H9 (cell line): ENCODE data around the gene ECSCR. TPM values are rescaled to one million over a fixed set of nuclear protein-coding genes. Genes with fewer than 3 reads are reported as not detected.

ENCODE experiments used
- DNase-seq: peaks from one replicate; pipeline ENCODE4 v3.0.0-alpha.2; 2017
- H2AFZ ChIP-seq: one replicate; pipeline ENCODE4 v1.6.1; 2013; ENCODE audit warnings: mild to moderate bottlenecking, low read length, control low read depth, moderate library complexity
- H2AK5ac ChIP-seq: 2 replicates; pipeline ENCODE4 v1.6.1; 2013; ENCODE audit warnings: low read length, control low read depth, mixed read lengths; ENCODE audit not compliant: insufficient read length
- H2BK120ac ChIP-seq: one replicate; pipeline ENCODE4 v1.6.1; 2013; ENCODE audit warnings: low read depth, mild to moderate bottlenecking, low read length, control low read depth, inconsistent platforms; ENCODE audit not compliant: poor library complexity, severe bottlenecking
- H2BK12ac ChIP-seq: 2 replicates; pipeline ENCODE4 v1.6.1; 2013; ENCODE audit warnings: low read length, control low read depth, mixed read lengths, low read depth; ENCODE audit not compliant: insufficient read length
- H2BK15ac ChIP-seq: 2 replicates; pipeline ENCODE4 v1.6.1; 2013; ENCODE audit warnings: low read depth, low read length, control low read depth
- H2BK20ac ChIP-seq: one replicate; pipeline ENCODE4 v1.6.1; 2013; ENCODE audit warnings: low read depth, mild to moderate bottlenecking, low read length, control low read depth, inconsistent platforms; ENCODE audit not compliant: poor library complexity, severe bottlenecking
- H2BK5ac ChIP-seq: 2 replicates; pipeline ENCODE4 v1.6.1; 2013; ENCODE audit warnings: low read length, control low read depth, mixed read lengths; ENCODE audit not compliant: insufficient read length
- H3K14ac ChIP-seq: 2 replicates; pipeline ENCODE4 v1.6.1; 2013; ENCODE audit warnings: low read length, control low read depth; ENCODE audit not compliant: insufficient read depth
- H3K18ac ChIP-seq: 2 replicates; pipeline ENCODE4 v1.6.1; 2013; ENCODE audit warnings: low read depth, mild to moderate bottlenecking, mixed read lengths, low read length, control low read depth; ENCODE audit not compliant: insufficient read length
- H3K23ac ChIP-seq: 2 replicates; pipeline ENCODE4 v1.6.1; 2013; ENCODE audit warnings: low read length, control low read depth, mixed read lengths, low read depth; ENCODE audit not compliant: insufficient read length
- H3K23me2 ChIP-seq: 2 replicates; pipeline ENCODE4 v1.6.1; 2013; ENCODE audit warnings: low read depth, mild to moderate bottlenecking, mixed read lengths, low read length, control low read depth; ENCODE audit not compliant: insufficient read length, poor library complexity, severe bottlenecking
- H3K27ac ChIP-seq: 2 replicates; pipeline ENCODE4 v1.5.1; 2013; ENCODE audit warnings: low read length, control low read depth, mixed read lengths, low read depth; ENCODE audit not compliant: insufficient read length
- H3K27me3 ChIP-seq: 2 replicates; pipeline ENCODE4 v1.6.1; 2013; ENCODE audit warnings: low read length, control low read depth, inconsistent platforms; ENCODE audit not compliant: insufficient read depth
- H3K4ac ChIP-seq: 2 replicates; pipeline ENCODE4 v1.6.1; 2013; ENCODE audit warnings: low read depth, mild to moderate bottlenecking, control low read depth, inconsistent platforms, low read length, moderate library complexity
- H3K4me1 ChIP-seq: 2 replicates; pipeline ENCODE4 v1.6.1; 2013; ENCODE audit warnings: low read length, control low read depth, inconsistent platforms; ENCODE audit not compliant: insufficient read depth
- H3K4me2 ChIP-seq: 2 replicates; pipeline ENCODE4 v1.6.1; 2013; ENCODE audit warnings: low read length, control low read depth, mixed read lengths; ENCODE audit not compliant: insufficient read length, insufficient read depth
- H3K56ac ChIP-seq: 2 replicates; pipeline ENCODE4 v1.6.1; 2013; ENCODE audit warnings: low read depth, mild to moderate bottlenecking, mixed read lengths, low read length, control low read depth; ENCODE audit not compliant: insufficient read length
- H3K79me1 ChIP-seq: 2 replicates; pipeline ENCODE4 v1.6.1; 2013; ENCODE audit warnings: low read depth, mild to moderate bottlenecking, moderate library complexity, low read length, control low read depth, inconsistent platforms; ENCODE audit not compliant: insufficient read depth, poor library complexity, severe bottlenecking
- H3K79me2 ChIP-seq: 2 replicates; pipeline ENCODE4 v1.6.1; 2013; ENCODE audit warnings: low read length, control low read depth, inconsistent platforms; ENCODE audit not compliant: insufficient read depth
- H3K9ac ChIP-seq: 2 replicates; pipeline ENCODE4 v1.6.1; 2013; ENCODE audit warnings: low read length, control low read depth, mixed read lengths; ENCODE audit not compliant: insufficient read length; ENCODE audit errors: extremely low read depth
- H3K9me3 ChIP-seq: one replicate; pipeline ENCODE4 v1.6.1; 2013; ENCODE audit warnings: low read depth, low read length, inconsistent platforms; ENCODE audit not compliant: control insufficient read depth
- H3T11ph ChIP-seq: one replicate; pipeline ENCODE4 v1.6.1; 2013; ENCODE audit warnings: mild to moderate bottlenecking, low read length, control low read depth, inconsistent platforms
- H4K20me1 ChIP-seq: one replicate; pipeline ENCODE4 v1.6.1; 2013; ENCODE audit not compliant: control insufficient read depth, insufficient read length, insufficient read depth
- H4K5ac ChIP-seq: 2 replicates; pipeline ENCODE4 v1.6.1; 2013; ENCODE audit warnings: low read depth, mild to moderate bottlenecking, mixed read lengths, low read length, control low read depth; ENCODE audit not compliant: insufficient read length
- H4K8ac ChIP-seq: replicated peaks from 2 replicates; pipeline ENCODE4 v1.6.1; 2013; ENCODE audit warnings: low read length, control low read depth, mixed read lengths, low read depth; ENCODE audit not compliant: insufficient read length
- H4K91ac ChIP-seq: 2 replicates; pipeline ENCODE4 v1.6.1; 2013; ENCODE audit warnings: low read depth, mild to moderate bottlenecking, moderate library complexity, mixed read lengths, low read length, control low read depth; ENCODE audit not compliant: insufficient read length
- H3K27ac Mint-ChIP-seq, 3 experiments: 2 replicates in 2 of 3; 3 replicates in 1 of 3; pipeline ENCODE4 v1.8.0; 2020 to 2021; ENCODE audit warnings: mixed read lengths in 3 of 3, mild to moderate bottlenecking in 1 of 3, moderate library complexity in 1 of 3
- H3K27me3 Mint-ChIP-seq: 2 replicates; pipeline ENCODE4 v1.8.0; 2021; ENCODE audit warnings: low read depth, mild to moderate bottlenecking, moderate library complexity, mixed read lengths
- H3K36me3 Mint-ChIP-seq, 3 experiments: 2 replicates in 2 of 3; 3 replicates in 1 of 3; pipeline ENCODE4 v1.8.0; 2020 to 2021; ENCODE audit warnings: low read depth in 3 of 3, mixed read lengths in 3 of 3; ENCODE audit not compliant: insufficient read depth in 1 of 3
- H3K4me1 Mint-ChIP-seq, 2 experiments: 2 replicates each; pipeline ENCODE4 v1.8.0; 2020; ENCODE audit warnings: mixed read lengths in 2 of 2
- H3K4me3 Mint-ChIP-seq, 2 experiments: 2 replicates in 1 of 2; 3 replicates in 1 of 2; pipeline ENCODE4 v1.8.0; 2020 to 2021; ENCODE audit warnings: mild to moderate bottlenecking in 2 of 2, mixed read lengths in 2 of 2, moderate library complexity in 1 of 2
- H3K9me3 Mint-ChIP-seq, 2 experiments: 2 replicates in 1 of 2; 3 replicates in 1 of 2; pipeline ENCODE4 v1.8.0; 2020; ENCODE audit warnings: mild to moderate bottlenecking in 2 of 2, mixed read lengths in 2 of 2, moderate library complexity in 1 of 2
- CTCF ChIP-seq: fragments of 200-600 bp; sonication (generic); conservative IDR thresholded peaks from 3 replicates; pipeline ENCODE4 v1.8.0; 2021; ENCODE audit warnings: antibody characterized with exemption, mild to moderate bottlenecking
- WGBS: extraction: QIAGEN DNeasy Blood & Tissue Kit; methylation state at CpG from one replicate; pipeline ENCODE4 v1.1.7; 2013; ENCODE audit warnings: missing lambda C conversion rate, low lambda C conversion rate, mixed read lengths; ENCODE audit not compliant: insufficient read length; ENCODE audit errors: extremely low coverage; 5-methylcytosine and 5-hydroxymethylcytosine counted together
- total RNA-seq: library from RNA; stranded (reverse); gene quantifications from 2 replicates; pipeline ENCODE4 v1.2.1, GENCODE V29; 2021

ECSCR gene
- total RNA-seq, 1 experiment from 2014 or later = 1.6 TPM

- H2BK120ac ChIP-seq = no peak overlapping the region
- H3K9me3 Mint-ChIP-seq = no peaks in the 10 kb centered on the region; a peak in 1 of 5 replicates
- no peaks in the 10 kb centered on the region for H3K36me3 Mint-ChIP-seq
- no peak overlapping the region for H3K4me3 Mint-ChIP-seq
- DNase-seq = no peak
- H3K23ac ChIP-seq = no peak overlapping the region
- no peak overlapping the region for H3K27ac ChIP-seq
- no peak overlapping the region; a peak in 1 of 7 replicates for H3K27ac Mint-ChIP-seq
- no peak overlapping the region for H3K4ac ChIP-seq
- no peak overlapping the region for H3K9ac ChIP-seq
- no peak for TF ChIP-seq CTCF
- H2AFZ ChIP-seq = no peak overlapping the region
- no peak overlapping the region for H2BK12ac ChIP-seq
- no peak overlapping the region for H3K56ac ChIP-seq
- no peak overlapping the region for H3T11ph ChIP-seq
- H3K79me2 ChIP-seq = no peaks in the 10 kb centered on the region
- no peaks in the 10 kb centered on the region for H3K79me1 ChIP-seq
- no peaks in the 10 kb centered on the region for H4K20me1 ChIP-seq
- H3K18ac ChIP-seq = no peak overlapping the region
- H4K91ac ChIP-seq = no peak overlapping the region
- no peaks in the 10 kb centered on the region for H3K27me3 ChIP-seq
- H3K4me1 ChIP-seq = peaks cover 18% of the 10 kb centered on the region; the same call in 1 of the 2 replicates
- no peak overlapping the region for H4K5ac ChIP-seq
- no peak overlapping the region for H3K4me2 ChIP-seq
- no peak overlapping the region for H2BK5ac ChIP-seq
- H2BK20ac ChIP-seq = no peak overlapping the region
- no peak overlapping the region for H3K14ac ChIP-seq
- H4K8ac ChIP-seq = no peak overlapping the region
- no peak overlapping the region for H2AK5ac ChIP-seq
- H3K4me1 Mint-ChIP-seq = peaks cover 26 to 28% of the 10 kb centered on the region in 2 experiments
- H3K23me2 ChIP-seq = no peaks in the 10 kb centered on the region
- H2BK15ac ChIP-seq = no peak overlapping the region
- no CpG with 5 or more reads among the region's 5 CpGs for WGBS
- H3K27me3 Mint-ChIP-seq = no peaks in the 10 kb centered on the region; the same call in 1 of the 2 replicates
- no peaks in the 10 kb centered on the region for H3K9me3 ChIP-seq
Measured at GRCh38 chr5:139457653-139458306, 4.8 kb downstream of the ECSCR start.
